DOHH2 (cell line): ENCODE measurements around the gene CRTC2.

Source experiments
- H3F3A ChIP-seq: fragments of 200-600 bp; sonication (generic), shearing (Covaris generic); 2 replicates; pipeline ENCODE4 v1.6.0; 2016; ENCODE audit warnings: antibody characterized with exemption, mild to moderate bottlenecking; ENCODE audit not compliant: control insufficient read depth, insufficient read depth
- H3K27ac ChIP-seq: fragments of 200-600 bp; sonication (generic); 2 replicates; pipeline ENCODE4 v1.5.1; 2014; ENCODE audit warnings: low read depth, mild to moderate bottlenecking, low read length, moderate library complexity
- H3K27me3 ChIP-seq: fragments of 200-600 bp; sonication (generic); 2 replicates; pipeline ENCODE4 v1.6.1; 2014; ENCODE audit warnings: mild to moderate bottlenecking, low read length, mixed read lengths; ENCODE audit not compliant: control insufficient read depth
- H3K36me3 ChIP-seq: fragments of 200-600 bp; sonication (generic); 2 replicates; pipeline ENCODE4 v1.6.1; 2014; ENCODE audit warnings: mild to moderate bottlenecking, low read length, moderate library complexity, mixed read lengths; ENCODE audit not compliant: control insufficient read depth
- H3K4me1 ChIP-seq: fragments of 200-600 bp; sonication (generic); 2 replicates; pipeline ENCODE4 v1.6.1; 2014; ENCODE audit warnings: mild to moderate bottlenecking, low read length, mixed read lengths; ENCODE audit not compliant: control insufficient read depth
- H3K4me2 ChIP-seq: fragments of 200-600 bp; sonication (generic); 2 replicates; pipeline ENCODE4 v1.6.0; 2014; ENCODE audit warnings: mild to moderate bottlenecking, low read length, moderate library complexity
- H3K4me3 ChIP-seq: fragments of 200-600 bp; sonication (generic); 2 replicates; pipeline ENCODE4 v1.5.1; 2014; ENCODE audit warnings: mild to moderate bottlenecking, low read length, mixed read lengths
- H3K79me2 ChIP-seq: fragments of 200-600 bp; sonication (generic); 2 replicates; pipeline ENCODE4 v1.6.1; 2014; ENCODE audit warnings: mild to moderate bottlenecking, low read length, mixed read lengths; ENCODE audit not compliant: control insufficient read depth
- H3K9me2 ChIP-seq: fragments of 200-600 bp; sonication (generic); replicated peaks from 2 replicates; pipeline ENCODE4 v1.6.1; 2014; ENCODE audit warnings: mild to moderate bottlenecking, low read length, mixed read lengths; ENCODE audit not compliant: control insufficient read depth
- H3K9me3 ChIP-seq: fragments of 200-600 bp; sonication (generic); 2 replicates; pipeline ENCODE4 v1.6.1; 2014; ENCODE audit warnings: antibody characterized with exemption, low read length, mixed read lengths; ENCODE audit not compliant: control insufficient read depth, insufficient read depth
- H4K20me1 ChIP-seq: fragments of 200-600 bp; sonication (generic); 2 replicates; pipeline ENCODE4 v1.6.0; 2014; ENCODE audit warnings: low read depth, mild to moderate bottlenecking, antibody characterized with exemption, low read length, moderate library complexity; ENCODE audit not compliant: control insufficient read depth, insufficient read depth
- EZH2phosphoT487 ChIP-seq: fragments of 200-600 bp; sonication (generic); IDR thresholded peaks from 2 replicates; pipeline ENCODE4 v1.6.1; 2017; ENCODE audit warnings: borderline replicate concordance, mild to moderate bottlenecking, antibody characterized with exemption, low read length, moderate library complexity, mixed read lengths
- TF ChIP-seq, protein P1 (sequence below): fragments of 200-600 bp; sonication (generic); IDR thresholded peaks from one replicate; pipeline ENCODE4 v1.5.1; 2014; ENCODE audit warnings: antibody characterized with exemption, mild to moderate bottlenecking, low read depth, low read length; ENCODE audit not compliant: poor library complexity, severe bottlenecking

CRTC2 gene

DNA sequence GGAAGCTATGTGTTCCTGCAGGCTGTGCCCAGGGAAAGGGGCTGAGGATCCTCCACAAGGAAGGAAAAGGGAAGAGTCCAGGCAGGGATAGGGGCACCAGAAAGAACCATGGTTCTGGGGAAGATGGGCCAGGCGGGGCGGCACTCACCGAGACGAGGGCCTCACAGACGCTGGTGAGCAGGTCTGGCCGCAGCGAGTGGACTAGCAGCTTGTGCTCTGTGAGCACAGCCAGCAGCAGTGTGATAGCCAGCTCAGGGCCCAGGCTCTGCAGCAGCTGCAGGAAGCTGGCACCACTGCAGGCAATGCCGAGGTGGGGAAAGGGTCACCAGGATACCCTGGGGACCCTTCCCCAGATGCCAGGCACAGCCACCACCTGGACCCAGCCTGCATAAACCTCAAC, 17.7 kb downstream of the CRTC2 start:
- Histone ChIP-seq H3K27me3 (no peaks in the 10 kb centered on the region), H3K27ac (no peak overlapping the region), H3K4me2 (no peak overlapping the region), H3K9me2 (no peaks in the 10 kb centered on the region), H3K79me2 (peaks cover 34% of the 10 kb centered on the region), H3F3A (no peaks in the 10 kb centered on the region), H4K20me1 (no peaks in the 10 kb centered on the region), H3K9me3 (no peaks in the 10 kb centered on the region), H3K4me3 (no peak overlapping the region), H3K36me3 (peaks cover 90% of the 10 kb centered on the region), H3K4me1 (peaks cover 14% of the 10 kb centered on the region)
- TF ChIP-seq, protein P1, sequence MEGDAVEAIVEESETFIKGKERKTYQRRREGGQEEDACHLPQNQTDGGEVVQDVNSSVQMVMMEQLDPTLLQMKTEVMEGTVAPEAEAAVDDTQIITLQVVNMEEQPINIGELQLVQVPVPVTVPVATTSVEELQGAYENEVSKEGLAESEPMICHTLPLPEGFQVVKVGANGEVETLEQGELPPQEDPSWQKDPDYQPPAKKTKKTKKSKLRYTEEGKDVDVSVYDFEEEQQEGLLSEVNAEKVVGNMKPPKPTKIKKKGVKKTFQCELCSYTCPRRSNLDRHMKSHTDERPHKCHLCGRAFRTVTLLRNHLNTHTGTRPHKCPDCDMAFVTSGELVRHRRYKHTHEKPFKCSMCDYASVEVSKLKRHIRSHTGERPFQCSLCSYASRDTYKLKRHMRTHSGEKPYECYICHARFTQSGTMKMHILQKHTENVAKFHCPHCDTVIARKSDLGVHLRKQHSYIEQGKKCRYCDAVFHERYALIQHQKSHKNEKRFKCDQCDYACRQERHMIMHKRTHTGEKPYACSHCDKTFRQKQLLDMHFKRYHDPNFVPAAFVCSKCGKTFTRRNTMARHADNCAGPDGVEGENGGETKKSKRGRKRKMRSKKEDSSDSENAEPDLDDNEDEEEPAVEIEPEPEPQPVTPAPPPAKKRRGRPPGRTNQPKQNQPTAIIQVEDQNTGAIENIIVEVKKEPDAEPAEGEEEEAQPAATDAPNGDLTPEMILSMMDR = no peak
- TF ChIP-seq EZH2phosphoT487 = no peak

DNA sequence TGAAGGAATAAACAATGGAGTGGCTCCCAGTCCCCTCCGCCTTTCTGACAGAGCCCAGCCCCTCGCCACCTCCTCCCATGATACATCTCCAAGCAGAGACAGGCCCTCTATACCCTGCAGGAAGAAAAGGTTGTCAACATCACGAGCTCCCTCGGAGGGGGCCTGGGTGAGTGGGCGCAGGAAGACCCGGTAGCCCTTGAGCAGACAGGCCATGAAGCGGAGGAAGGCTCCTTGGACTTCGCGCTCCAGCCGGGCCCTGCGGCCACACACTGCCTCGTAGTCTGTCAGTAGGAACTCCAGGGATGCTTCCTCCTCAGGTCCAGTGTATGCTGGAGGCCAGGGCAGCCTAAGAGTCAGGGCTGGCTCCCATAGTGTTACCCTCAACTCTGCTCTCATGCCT, 18.9 kb downstream of the CRTC2 start:
- no peak for TF ChIP-seq EZH2phosphoT487
- TF ChIP-seq, protein P1 = no peak
- peaks cover 9% of the 10 kb centered on the region for H3K4me1 ChIP-seq
- no peaks in the 10 kb centered on the region for H3K27me3 ChIP-seq
- H3K36me3 ChIP-seq = peaks cover 90% of the 10 kb centered on the region
- H3F3A ChIP-seq = no peaks in the 10 kb centered on the region
- no peaks in the 10 kb centered on the region for H3K9me2 ChIP-seq
- no peak overlapping the region for H3K4me3 ChIP-seq
- no peak overlapping the region for H3K4me2 ChIP-seq
- H4K20me1 ChIP-seq = no peaks in the 10 kb centered on the region
- no peaks in the 10 kb centered on the region for H3K9me3 ChIP-seq
- H3K27ac ChIP-seq = no peak overlapping the region
- H3K79me2 ChIP-seq = peaks cover 21% of the 10 kb centered on the region

DNA sequence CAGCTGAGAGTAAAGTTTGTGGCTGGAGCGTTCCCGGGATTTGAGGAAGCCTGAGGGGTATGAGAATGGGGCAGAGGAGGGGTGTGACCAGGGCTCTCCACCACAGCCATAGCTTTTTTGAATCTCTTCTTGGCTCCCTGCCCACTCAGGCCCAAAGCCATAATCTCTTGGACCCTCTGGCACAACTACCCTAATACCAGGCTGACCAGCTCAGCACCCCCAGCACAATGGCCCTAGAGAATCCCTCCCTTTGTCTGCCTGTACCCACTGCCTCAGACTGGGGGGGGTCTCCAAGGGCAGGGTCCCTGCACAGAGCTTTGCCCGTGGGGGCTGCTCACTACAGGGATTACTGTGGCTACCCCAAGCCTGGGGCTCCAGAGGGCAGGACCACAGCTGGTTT, 19.4 kb downstream of the CRTC2 start:
- H3K36me3 ChIP-seq = peaks cover 88% of the 10 kb centered on the region
- no peaks in the 10 kb centered on the region for H3K27me3 ChIP-seq
- no peaks in the 10 kb centered on the region for H3F3A ChIP-seq
- H3K9me2 ChIP-seq = no peaks in the 10 kb centered on the region
- H3K4me1 ChIP-seq = peaks cover 4% of the 10 kb centered on the region
- no peak overlapping the region for H3K4me3 ChIP-seq
- H3K9me3 ChIP-seq = no peaks in the 10 kb centered on the region
- H3K79me2 ChIP-seq = peaks cover 16% of the 10 kb centered on the region
- no peaks in the 10 kb centered on the region for H4K20me1 ChIP-seq
- H3K4me2 ChIP-seq = no peak overlapping the region
- no peak overlapping the region for H3K27ac ChIP-seq
- TF ChIP-seq, protein P1 = no peak
- no peak for TF ChIP-seq EZH2phosphoT487

DNA sequence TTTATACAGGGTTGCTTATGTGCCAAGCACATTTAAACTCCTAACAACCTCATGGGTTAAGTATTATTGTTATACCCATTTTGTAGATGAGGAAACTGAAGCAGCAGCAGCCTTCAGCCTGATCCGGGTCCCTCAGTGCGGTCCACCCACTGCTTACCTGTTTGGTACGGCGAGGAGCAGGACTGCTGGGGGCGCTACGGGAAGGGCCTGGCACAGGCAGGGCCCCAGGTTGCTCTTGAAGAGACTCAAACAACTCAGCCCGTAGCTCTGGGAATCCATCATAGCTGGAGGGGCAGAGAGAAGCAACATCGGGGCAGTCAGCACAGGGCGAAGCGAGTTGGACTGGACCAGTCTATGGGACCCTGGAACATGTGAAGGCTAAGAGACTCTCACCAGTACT, 21.1 kb downstream of the CRTC2 start:
- Histone ChIP-seq H3F3A (no peaks in the 10 kb centered on the region), H3K27me3 (no peaks in the 10 kb centered on the region), H3K4me2 (no peak overlapping the region), H3K4me3 (no peak overlapping the region), H3K9me2 (no peaks in the 10 kb centered on the region), H3K9me3 (no peaks in the 10 kb centered on the region), H3K27ac (no peak overlapping the region), H3K79me2 (peaks cover under 1% of the 10 kb centered on the region), H3K4me1 (no peaks in the 10 kb centered on the region), H3K36me3 (peaks cover 89% of the 10 kb centered on the region), H4K20me1 (no peaks in the 10 kb centered on the region)
- no peak for TF ChIP-seq EZH2phosphoT487
- TF ChIP-seq, protein P1 = no peak
